Panc1 (cell line): ENCODE data around the gene SLC11A2. TPM values are rescaled to one million over a fixed set of nuclear protein-coding genes. Genes with fewer than 3 reads are reported as not detected.

ENCODE experiments used
- ATAC-seq: fragments of 200-7000 bp; cut with Tn5 transposase; 2 replicates; pipeline ENCODE4 v1.9.1; 2020; ENCODE audit warnings: mild to moderate bottlenecking, moderate library complexity
- BruUV-seq: library from RNA; stranded (reverse); fragments of 400-500 nt; replicated peaks from 2 replicates; lab custom pipeline; 2021; lab: Mats Ljungman, UMichigan
- CTCF ChIA-PET: fragments of 300-600 bp; sonication (Branson Sonifier 250); formaldehyde crosslinking; loops from one replicate; lab custom pipeline; 2022; ENCODE audit warnings: antibody characterized with exemption; lab: Charles Lee
- POLR2A ChIA-PET: fragments of 300-600 bp; sonication (Branson Sonifier 250); formaldehyde crosslinking; loops from one replicate; lab custom pipeline; 2022; ENCODE audit warnings: antibody characterized with exemption; lab: Charles Lee
- DNase-seq: peaks from one replicate; pipeline ENCODE4 v3.0.0-alpha.2; 2010; ENCODE audit warnings: low read depth, low spot score
- H3K27ac ChIP-seq: 2 replicates; pipeline ENCODE4 v1.5.1; 2011; ENCODE audit warnings: mild to moderate bottlenecking, low read length, inconsistent platforms
- H3K27me3 ChIP-seq: fragments of 200-500 bp; sonication (Bioruptor generic); 2 replicates; pipeline ENCODE4 v1.6.0; 2014; ENCODE audit warnings: low read length, inconsistent platforms; ENCODE audit not compliant: control insufficient read depth, insufficient read depth
- H3K36me3 ChIP-seq: fragments of 200-500 bp; sonication (Bioruptor generic); 2 replicates; pipeline ENCODE4 v1.5.1; 2014; ENCODE audit warnings: inconsistent platforms, mild to moderate bottlenecking, low read length, moderate library complexity; ENCODE audit not compliant: control insufficient read depth, insufficient read depth
- H3K4me1 ChIP-seq: 2 replicates; pipeline ENCODE4 v1.5.1; 2011; ENCODE audit warnings: inconsistent platforms, mild to moderate bottlenecking, low read length, moderate library complexity; ENCODE audit not compliant: control insufficient read depth, insufficient read depth
- H3K4me3 ChIP-seq, 2 experiments: 2 replicates each; pipeline ENCODE4 v1.5.1; 2011 to 2012; ENCODE audit warnings: low read depth in 2 of 2, low read length in 2 of 2, mild to moderate bottlenecking in 2 of 2, inconsistent platforms in 1 of 2, moderate library complexity in 1 of 2
- H3K9me3 ChIP-seq: fragments of 200-500 bp; sonication (Bioruptor generic); 2 replicates; pipeline ENCODE4 v1.5.1; 2014; ENCODE audit warnings: low read depth, mild to moderate bottlenecking, inconsistent platforms, low read length, moderate library complexity; ENCODE audit not compliant: control insufficient read depth, insufficient read depth
- POLR2AphosphoS5 ChIP-seq: IDR thresholded peaks from 2 replicates; pipeline ENCODE4 v1.6.1; 2012; ENCODE audit warnings: mild to moderate bottlenecking, low read depth, low read length, moderate library complexity
- REST ChIP-seq, 2 experiments: IDR thresholded peaks; 2 replicates each; pipeline ENCODE4 v1.6.1; 2011 to 2012; ENCODE audit warnings: low read depth in 2 of 2, control low read depth in 1 of 2, low read length in 1 of 2, mild to moderate bottlenecking in 1 of 2, moderate library complexity in 1 of 2; ENCODE audit not compliant: insufficient read depth in 1 of 2
- SIN3A ChIP-seq: IDR thresholded peaks from 2 replicates; pipeline ENCODE4 v1.6.1; 2012; ENCODE audit warnings: low read depth, mild to moderate bottlenecking, low read length, moderate library complexity, borderline replicate concordance; ENCODE audit not compliant: insufficient read depth
- TCF7L2 ChIP-seq: IDR thresholded peaks from 2 replicates; pipeline ENCODE4 v1.6.1; 2011; ENCODE audit warnings: mild to moderate bottlenecking, low read depth, low read length, inconsistent platforms
- in situ Hi-C: cut with HindIII; loops from 2 replicates; pipeline ENCODE4 v1.10.0; 2016; ENCODE audit warnings: low sequenced_read_pairs, low pct_unique_long_range_greater_than_20kb
- intact Hi-C: fragments of 100-400 bp; cut with micrococcal nuclease; formaldehyde crosslinking; loops from one replicate; pipeline ENCODE4 v1.10.0; 2022; ENCODE audit not compliant: unreplicated experiment
- total RNA-seq: library from RNA; stranded (reverse); gene quantifications from one replicate; pipeline ENCODE4 v1.2.1, GENCODE V29; 2021; ENCODE audit not compliant: unreplicated experiment
- TF ChIP-seq, protein P1 (sequence below): fragments of 450-650 bp; IDR thresholded peaks from 2 replicates; pipeline ENCODE4 v1.5.1; 2017; ENCODE audit warnings: mild to moderate bottlenecking

The SLC11A2 gene
- total RNA-seq, 1 experiment from 2014 or later = 59.9 TPM

GRCh38 chr12:50984586-50985298 lies 41.4 kb downstream of the SLC11A2 start:
- intact Hi-C loops = loop anchor here (5.0 kb wide), 1 partner anchor 217 kb away; no protein-coding TSS in a partner anchor
- no TSS peak for BruUV-seq
- ATAC-seq = no peak

DNA sequence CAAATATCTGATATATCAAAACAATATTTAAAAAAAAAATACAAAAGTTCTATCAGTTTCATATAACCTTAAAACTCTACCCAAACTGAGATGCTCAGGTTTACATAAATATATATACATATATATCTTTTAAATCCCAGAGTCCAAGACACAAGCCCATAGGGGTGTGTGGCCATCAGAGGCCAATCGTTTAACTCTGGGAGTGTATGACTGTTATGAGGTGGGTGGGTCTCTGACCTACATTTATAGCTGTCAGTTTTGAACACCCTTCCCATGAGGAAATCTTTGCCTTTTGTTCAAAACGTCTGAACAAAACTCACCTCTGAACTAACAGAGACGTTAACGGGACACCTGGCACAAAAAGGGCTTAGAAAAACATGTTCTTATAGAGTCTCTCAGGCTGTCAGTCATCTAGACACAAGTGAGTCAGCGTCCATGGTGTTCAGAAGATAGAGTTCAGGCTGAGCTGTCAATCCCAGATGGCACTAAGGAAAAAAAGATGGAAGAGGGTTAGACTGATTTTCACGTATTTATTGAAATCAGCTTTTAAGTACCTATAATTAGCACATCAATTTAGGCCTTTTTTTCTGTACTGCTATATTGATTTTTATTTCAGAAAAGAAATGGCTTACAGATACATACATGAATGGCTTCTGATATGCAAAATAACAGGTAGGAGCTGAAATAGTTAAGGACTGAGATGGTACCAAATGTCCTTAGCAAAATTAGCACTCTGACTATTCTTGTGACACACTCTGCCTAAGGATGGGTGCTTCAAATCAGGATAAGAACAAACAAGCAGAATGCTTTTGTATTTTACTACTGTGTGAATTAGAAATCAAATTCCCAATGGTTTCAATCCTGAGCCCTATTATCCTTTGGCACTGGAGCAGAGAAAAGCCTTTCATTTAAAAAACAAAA lies 44.6 kb downstream of the SLC11A2 start:
- no peak overlapping the region for H3K4me3 ChIP-seq
- H3K36me3 ChIP-seq = no peaks in the 10 kb centered on the region
- H3K27me3 ChIP-seq = no peaks in the 10 kb centered on the region
- BruUV-seq = no TSS peak
- in situ Hi-C loops (no loop called here), intact Hi-C loops (no loop called here)
- ATAC-seq (no peak), DNase-seq (no peak)
- no peak overlapping the region for H3K27ac ChIP-seq
- ChIA-PET CTCF (no interaction called here), POLR2A (no interaction called here)
- H3K9me3 ChIP-seq = no peaks in the 10 kb centered on the region
- no peaks in the 10 kb centered on the region for H3K4me1 ChIP-seq
- TF ChIP-seq POLR2AphosphoS5 (no peak), TCF7L2 (no peak), SIN3A (no peak)
- TF ChIP-seq, protein P1, sequence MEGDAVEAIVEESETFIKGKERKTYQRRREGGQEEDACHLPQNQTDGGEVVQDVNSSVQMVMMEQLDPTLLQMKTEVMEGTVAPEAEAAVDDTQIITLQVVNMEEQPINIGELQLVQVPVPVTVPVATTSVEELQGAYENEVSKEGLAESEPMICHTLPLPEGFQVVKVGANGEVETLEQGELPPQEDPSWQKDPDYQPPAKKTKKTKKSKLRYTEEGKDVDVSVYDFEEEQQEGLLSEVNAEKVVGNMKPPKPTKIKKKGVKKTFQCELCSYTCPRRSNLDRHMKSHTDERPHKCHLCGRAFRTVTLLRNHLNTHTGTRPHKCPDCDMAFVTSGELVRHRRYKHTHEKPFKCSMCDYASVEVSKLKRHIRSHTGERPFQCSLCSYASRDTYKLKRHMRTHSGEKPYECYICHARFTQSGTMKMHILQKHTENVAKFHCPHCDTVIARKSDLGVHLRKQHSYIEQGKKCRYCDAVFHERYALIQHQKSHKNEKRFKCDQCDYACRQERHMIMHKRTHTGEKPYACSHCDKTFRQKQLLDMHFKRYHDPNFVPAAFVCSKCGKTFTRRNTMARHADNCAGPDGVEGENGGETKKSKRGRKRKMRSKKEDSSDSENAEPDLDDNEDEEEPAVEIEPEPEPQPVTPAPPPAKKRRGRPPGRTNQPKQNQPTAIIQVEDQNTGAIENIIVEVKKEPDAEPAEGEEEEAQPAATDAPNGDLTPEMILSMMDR = no peak

More at GRCh38 chr12:50984586-50985298, 41.4 kb downstream of the SLC11A2 start:
- TF ChIP-seq, protein P1 = no peak
- TF ChIP-seq POLR2AphosphoS5 (no peak), SIN3A (no peak), REST (IDR thresholded peaks at IDR 0.05; ENCODE audit: insufficient read depth in 1 of 2, low read depth in 2 of 2, low read length in 1 of 2) (no peak), TCF7L2 (no peak)
- Histone ChIP-seq H3K36me3 (peaks cover 3% of the 10 kb centered on the region), H3K4me3 (no peak overlapping the region), H3K27ac (no peak overlapping the region), H3K9me3 (no peaks in the 10 kb centered on the region), H3K27me3 (no peaks in the 10 kb centered on the region), H3K4me1 (no peaks in the 10 kb centered on the region)
- ChIA-PET POLR2A (no interaction called here), CTCF (no interaction called here)
- no peak for DNase-seq
- in situ Hi-C loops = no loop called here
